Natural killer cell (primary cell): ENCODE results near the gene OARD1. TPM values are rescaled to one million over a fixed set of nuclear protein-coding genes. Genes with fewer than 3 reads are reported as not detected.
"Not testable (repeated sequence)": the region's sequence is repeated elsewhere in the genome, so short reads cannot be mapped to it uniquely, and the experiment has no call there.

Experiments
- ATAC-seq, 3 donors: fragments of 150-1000 bp in 2 of 3; fragments of 200-7000 bp in 1 of 3; cut with Tn5 transposase; 1 replicate in 1 of 3; 2 replicates in 2 of 3; pipeline ENCODE4 v1.10.0; 2021; ENCODE audit warnings: mild to moderate bottlenecking in 2 of 3, moderate library complexity in 2 of 3
- DNase-seq, 2 donors: peaks; one replicate each; pipeline versions ENCODE4 v3.0.0 to v3.0.0-alpha.2; 2013 to 2021; ENCODE audit warnings: mixed read lengths in 1 of 2
- H3K27ac ChIP-seq: one replicate; pipeline ENCODE4 v1.5.1; 2013; ENCODE audit warnings: mild to moderate bottlenecking, low read length
- H3K27me3 ChIP-seq: one replicate; pipeline ENCODE4 v1.6.1; 2013; ENCODE audit warnings: low read length; ENCODE audit not compliant: control insufficient read depth, insufficient read depth
- H3K36me3 ChIP-seq: one replicate; pipeline ENCODE4 v1.6.1; 2013; ENCODE audit warnings: low read length; ENCODE audit not compliant: control insufficient read depth, insufficient read depth
- H3K4me1 ChIP-seq: one replicate; pipeline ENCODE4 v1.6.1; 2013; ENCODE audit warnings: low read length; ENCODE audit not compliant: control insufficient read depth, insufficient read depth
- H3K4me3 ChIP-seq: one replicate; pipeline ENCODE4 v1.5.1; 2013; ENCODE audit warnings: low read length
- H3K9me3 ChIP-seq: one replicate; pipeline ENCODE4 v1.6.1; 2013; ENCODE audit warnings: low read length; ENCODE audit not compliant: control insufficient read depth, insufficient read depth
- H3K27ac Mint-ChIP-seq, 2 donors: one replicate each; pipeline ENCODE4 v1.8.0; 2022; ENCODE audit warnings: mild to moderate bottlenecking in 2 of 2, mixed read lengths in 2 of 2, moderate library complexity in 1 of 2
- H3K27me3 Mint-ChIP-seq, 2 donors: one replicate each; pipeline ENCODE4 v1.8.0; 2022; ENCODE audit warnings: low read depth in 2 of 2, mixed read lengths in 2 of 2
- H3K36me3 Mint-ChIP-seq: one replicate; pipeline ENCODE4 v1.8.0; 2022; ENCODE audit warnings: mixed read lengths
- H3K4me1 Mint-ChIP-seq, 2 donors: one replicate each; pipeline ENCODE4 v1.8.0; 2022; ENCODE audit warnings: mixed read lengths in 2 of 2
- H3K4me3 Mint-ChIP-seq: one replicate; pipeline ENCODE4 v1.8.0; 2022; ENCODE audit warnings: mild to moderate bottlenecking, moderate library complexity, mixed read lengths
- H3K9me3 Mint-ChIP-seq, 2 donors: one replicate each; pipeline ENCODE4 v1.8.0; 2022; ENCODE audit warnings: mixed read lengths in 2 of 2
- CTCF ChIP-seq: fragments of 200-600 bp; IDR thresholded peaks from one replicate; pipeline ENCODE4 v1.8.0; 2022; ENCODE audit warnings: antibody characterized with exemption
- WGBS: methylation state at CpG from one replicate; pipeline ENCODE4 v1.1.7; 2013; ENCODE audit warnings: missing lambda C conversion rate; ENCODE audit not compliant: insufficient coverage; 5-methylcytosine and 5-hydroxymethylcytosine counted together
- intact Hi-C: fragments of 100-400 bp; cut with micrococcal nuclease; formaldehyde crosslinking; loops from one replicate; pipeline ENCODE4 v1.14.2; 2022
- total RNA-seq, 4 donors: library from RNA; stranded (reverse); fragments of 120-200 nt in 1 of 4; gene quantifications; one replicate each; pipeline versions ENCODE4 v1.2.3 to v1.2.4, GENCODE V29; 2013 to 2022

OARD1 gene
- total RNA-seq, 3 donors from 2014 or later (not counting 1 experiment from before 2014, with no cell fraction given) = 30.8 to 36.7 (median 35.5) TPM

GRCh38 chr6:41021832-41022231 lies 50.3 kb downstream of the OARD1 start:
- no peak for TF ChIP-seq CTCF
- Histone ChIP-seq H3K4me3 (no peak overlapping the region), H3K36me3 (no peaks in the 10 kb centered on the region), H3K4me1 (no peaks in the 10 kb centered on the region), H3K27me3 (no peaks in the 10 kb centered on the region), H3K9me3 (no peaks in the 10 kb centered on the region), H3K27ac (no peak overlapping the region)
- Mint-ChIP-seq H3K4me3 (no peak overlapping the region), H3K36me3 (no peaks in the 10 kb centered on the region), H3K27me3 (no peaks in the 10 kb centered on the region), H3K4me1 (peaks cover 0 to 4% of the 10 kb centered on the region in 2 donors), H3K9me3 (no peaks in the 10 kb centered on the region), H3K27ac (no peak overlapping the region)
- ATAC-seq = no peak
- 90% methylated on average over 3 of the region's 3 CpGs for WGBS
- DNase-seq = no peak
- intact Hi-C loops = no loop called here

GRCh38 chr6:41017663-41018062 lies 54.5 kb downstream of the OARD1 start:
- H3K27me3 Mint-ChIP-seq = peaks cover 0 to 2% of the 10 kb centered on the region in 2 donors
- 88% methylated on average over 1 of the region's 1 CpG for WGBS
- no peak overlapping the region for H3K27ac ChIP-seq
- no peak for TF ChIP-seq CTCF
- no peaks in the 10 kb centered on the region for H3K9me3 ChIP-seq
- no peaks in the 10 kb centered on the region for H3K36me3 Mint-ChIP-seq
- H3K4me3 Mint-ChIP-seq = no peak overlapping the region
- no peak for ATAC-seq
- no peak overlapping the region for H3K27ac Mint-ChIP-seq
- H3K9me3 Mint-ChIP-seq = no peaks in the 10 kb centered on the region
- no peaks in the 10 kb centered on the region for H3K4me1 Mint-ChIP-seq
- no peaks in the 10 kb centered on the region for H3K36me3 ChIP-seq
- H3K4me3 ChIP-seq = no peak overlapping the region
- H3K27me3 ChIP-seq = no peaks in the 10 kb centered on the region
- no peaks in the 10 kb centered on the region for H3K4me1 ChIP-seq
- intact Hi-C loops = no loop called here
- DNase-seq = no peak

- intact Hi-C loops, H3K27me3 ChIP-seq, H3K27me3 Mint-ChIP-seq, H3K4me1 ChIP-seq, H3K4me3 Mint-ChIP-seq, H3K36me3 Mint-ChIP-seq, H3K36me3 ChIP-seq, H3K4me1 Mint-ChIP-seq, DNase-seq, H3K4me3 ChIP-seq, ATAC-seq, H3K9me3 ChIP-seq, H3K9me3 Mint-ChIP-seq, H3K27ac Mint-ChIP-seq, H3K27ac ChIP-seq: not testable (repeated sequence)
- 96% methylated on average over 2 of the region's 5 CpGs for WGBS
Observed at GRCh38 chr6:41015860-41016259, 56.3 kb downstream of the OARD1 start.

GRCh38 chr6:41014780-41015179 lies 57.4 kb downstream of the OARD1 start:
- no peak for DNase-seq
- Mint-ChIP-seq H3K9me3 (no peaks in the 10 kb centered on the region), H3K27ac (no peak overlapping the region), H3K36me3 (no peaks in the 10 kb centered on the region), H3K4me3 (no peak overlapping the region), H3K4me1 (no peaks in the 10 kb centered on the region), H3K27me3 (peaks cover 0 to 2% of the 10 kb centered on the region in 2 donors)
- 92% methylated on average over 4 of the region's 4 CpGs for WGBS
- Histone ChIP-seq H3K27ac (no peak overlapping the region), H3K4me1 (no peaks in the 10 kb centered on the region), H3K4me3 (no peak overlapping the region), H3K9me3 (no peaks in the 10 kb centered on the region), H3K36me3 (no peaks in the 10 kb centered on the region), H3K27me3 (no peaks in the 10 kb centered on the region)
- TF ChIP-seq CTCF = no peak
- intact Hi-C loops = no loop called here
- ATAC-seq = no peak

Other genes starting within 250 kb of the OARD1 start
- gene UNC5CL, start 33.1 kb downstream of the OARD1 start, total RNA-seq = 1 to 10 TPM; 2.1 to 5.3 (median 4.4) TPM
- gene TSPO2, start 29.9 kb downstream of the OARD1 start, total RNA-seq = not detected
- not detected for gene APOBEC2, start 19.2 kb downstream of the OARD1 start, total RNA-seq
- gene NFYA, start 618 bp upstream of the OARD1 start, total RNA-seq = 10 to 100 TPM; 27.5 to 33.1 (median 33.0) TPM
- 1 to 10 TPM; 1.4 to 8.6 (median 3.4) TPM for gene TREML1, start 82.0 kb upstream of the OARD1 start, total RNA-seq
- gene TREM2, start 90.8 kb upstream of the OARD1 start, total RNA-seq = not detected
- 1 to 10 TPM in 2 of 3 donors, under 1 TPM in 1; 0.75 to 3.0 (median 1.0) TPM for gene TREML2, start 128.8 kb upstream of the OARD1 start, total RNA-seq
- 1 to 10 TPM in 1 of 3 donors, under 1 TPM in 2; 0.21 to 2.1 (median 0.32) TPM for gene TREML4, start 156.0 kb upstream of the OARD1 start, total RNA-seq
- gene TREM1, start 214.3 kb upstream of the OARD1 start, total RNA-seq = 10 to 100 TPM in 1 of 3 donors, 1 to 10 TPM in 2; 9.5 to 44.2 (median 9.8) TPM